PC-3 (cell line): Measurements from ENCODE around the gene TNNT2. TPM values are rescaled to one million over a fixed set of nuclear protein-coding genes. Genes with fewer than 3 reads are reported as not detected.

Experiments used
- ATAC-seq: fragments of 200-7000 bp; cut with Tn5 transposase; 2 replicates; pipeline ENCODE4 v1.9.1; 2020; ENCODE audit warnings: mild to moderate bottlenecking, moderate library complexity
- BruUV-seq: library from RNA; stranded (reverse); fragments of 400-500 nt; replicated peaks from 2 replicates; lab custom pipeline; 2021; lab: Mats Ljungman, UMichigan
- CTCF ChIA-PET: fragments of 300-600 bp; sonication (Branson Sonifier 250); formaldehyde crosslinking; loops from one replicate; lab custom pipeline; 2022; ENCODE audit warnings: antibody characterized with exemption; lab: Charles Lee
- POLR2A ChIA-PET: fragments of 300-600 bp; sonication (Branson Sonifier 250); formaldehyde crosslinking; loops from one replicate; lab custom pipeline; 2022; ENCODE audit warnings: antibody characterized with exemption; ENCODE audit not compliant: unreplicated experiment; lab: Charles Lee
- DNase-seq: peaks from one replicate; pipeline ENCODE4 v3.0.0-alpha.2; 2015
- H2AFZ ChIP-seq: fragments of 300-600 bp; sonication (generic); 2 replicates; pipeline ENCODE4 v1.6.0; 2016; ENCODE audit warnings: antibody characterized with exemption, low read length
- H3F3A ChIP-seq: fragments of 300-600 bp; sonication (generic); one replicate; pipeline ENCODE4 v1.6.0; 2017; ENCODE audit warnings: antibody characterized with exemption, low read length, control low read depth, mild to moderate bottlenecking; ENCODE audit not compliant: unreplicated experiment
- H3K27ac ChIP-seq: fragments of 300-600 bp; sonication (generic); 2 replicates; pipeline ENCODE4 v1.5.1; 2016; ENCODE audit warnings: mild to moderate bottlenecking, low read length
- H3K27me3 ChIP-seq: fragments of 300-600 bp; sonication (generic); 2 replicates; pipeline ENCODE4 v1.6.1; 2016; ENCODE audit warnings: low read length, mixed read lengths
- H3K36me3 ChIP-seq: fragments of 300-600 bp; sonication (generic); 2 replicates; pipeline ENCODE4 v1.6.1; 2016; ENCODE audit warnings: low read depth, mixed run types, low read length, mixed read lengths
- H3K4me1 ChIP-seq: fragments of 300-600 bp; sonication (generic); 2 replicates; pipeline ENCODE4 v1.5.1; 2016; ENCODE audit warnings: low read length; ENCODE audit not compliant: insufficient read depth
- H3K4me2 ChIP-seq: fragments of 300-600 bp; sonication (generic); 2 replicates; pipeline ENCODE4 v1.6.0; 2016; ENCODE audit warnings: low read length
- H3K4me3 ChIP-seq: fragments of 300-600 bp; sonication (generic); 2 replicates; pipeline ENCODE4 v1.5.1; 2016; ENCODE audit warnings: mild to moderate bottlenecking, low read length, mixed read lengths
- H3K79me2 ChIP-seq: fragments of 300-600 bp; sonication (generic); 2 replicates; pipeline ENCODE4 v1.6.1; 2017; ENCODE audit warnings: low read length, mixed read lengths
- H3K9ac ChIP-seq: fragments of 300-600 bp; sonication (generic); 2 replicates; pipeline ENCODE4 v1.6.0; 2016; ENCODE audit warnings: mild to moderate bottlenecking, low read length
- H3K9me2 ChIP-seq: fragments of 300-600 bp; sonication (generic); replicated peaks from 2 replicates; pipeline ENCODE4 v1.6.1; 2016; ENCODE audit warnings: mixed run types, low read length, mixed read lengths
- H3K9me3 ChIP-seq: fragments of 300-600 bp; sonication (generic); 2 replicates; pipeline ENCODE4 v1.6.1; 2016; ENCODE audit warnings: low read length, mixed read lengths
- H4K20me1 ChIP-seq: fragments of 300-600 bp; sonication (generic); 2 replicates; pipeline ENCODE4 v1.6.1; 2016; ENCODE audit warnings: low read length, mixed read lengths
- CTCF ChIP-seq: fragments of 300-600 bp; sonication (generic); conservative IDR thresholded peaks from 2 replicates; pipeline ENCODE4 v1.5.1; 2017; ENCODE audit warnings: antibody characterized with exemption, low read depth, mild to moderate bottlenecking, low read length
- EZH2 ChIP-seq: fragments of 300-600 bp; sonication (generic); IDR thresholded peaks from one replicate; pipeline ENCODE4 v1.6.1; 2017; ENCODE audit warnings: antibody characterized with exemption, mild to moderate bottlenecking, low read length; ENCODE audit not compliant: unreplicated experiment
- EZH2phosphoT487 ChIP-seq: fragments of 300-600 bp; sonication (generic); IDR thresholded peaks from 2 replicates; pipeline ENCODE4 v1.6.1; 2018; ENCODE audit warnings: mild to moderate bottlenecking, antibody characterized with exemption, low read length, borderline replicate concordance
- intact Hi-C: fragments of 100-400 bp; cut with micrococcal nuclease; formaldehyde crosslinking; loops from 2 replicates; pipeline ENCODE4 v1.9.0; 2023
- total RNA-seq: library from RNA; depleted of rRNA; stranded (reverse); fragments of >200 nt; gene quantifications from 2 replicates; pipeline ENCODE4 v1.2.3, GENCODE V29; 2014

The TNNT2 gene
- total RNA-seq, 1 experiment from 2014 or later: 1.1 TPM

- H3K4me2 ChIP-seq: no peak overlapping the region
- no peaks in the 10 kb centered on the region for H3K79me2 ChIP-seq
- H4K20me1 ChIP-seq: no peaks in the 10 kb centered on the region
- no peak overlapping the region for H3K27ac ChIP-seq
- no peak for TF ChIP-seq EZH2
- TF ChIP-seq EZH2phosphoT487: no peak
- TF ChIP-seq CTCF: no peak; the same call in 1 of the 2 replicates
- ATAC-seq (no peak), DNase-seq (no peak)
- BruUV-seq: no TSS peak
- no peaks in the 10 kb centered on the region for H3K9me2 ChIP-seq
- no peaks in the 10 kb centered on the region for H3F3A ChIP-seq
- H3K4me3 ChIP-seq: no peak overlapping the region
- no peaks in the 10 kb centered on the region for H3K36me3 ChIP-seq
- no peak overlapping the region for H2AFZ ChIP-seq
- no peak overlapping the region for H3K9ac ChIP-seq
- ChIA-PET CTCF (no interaction called here), POLR2A (no interaction called here)
- peaks cover 7% of the 10 kb centered on the region; the same call in 1 of the 2 replicates for H3K4me1 ChIP-seq
- no peaks in the 10 kb centered on the region for H3K27me3 ChIP-seq
- intact Hi-C loops: no loop called here
- H3K9me3 ChIP-seq: no peaks in the 10 kb centered on the region
These were observed 23.2 kb downstream of the TNNT2 start for GRCh38 chr1:201354151-201354900.

- Histone ChIP-seq H3K9ac (no peak overlapping the region), H2AFZ (no peak overlapping the region), H3K4me3 (no peak overlapping the region), H4K20me1 (no peaks in the 10 kb centered on the region), H3K27ac (no peak overlapping the region), H3K36me3 (no peaks in the 10 kb centered on the region), H3K9me3 (no peaks in the 10 kb centered on the region), H3K27me3 (no peaks in the 10 kb centered on the region), H3F3A (no peaks in the 10 kb centered on the region), H3K9me2 (no peaks in the 10 kb centered on the region), H3K4me2 (no peak overlapping the region), H3K79me2 (no peaks in the 10 kb centered on the region), H3K4me1 (peaks cover 7% of the 10 kb centered on the region; the same call in 1 of the 2 replicates)
- TF ChIP-seq CTCF: no peak
- TF ChIP-seq EZH2: no peak
- no peak for TF ChIP-seq EZH2phosphoT487
- ChIA-PET CTCF (no interaction called here), POLR2A (no interaction called here)
- ATAC-seq (peak; percentile 21), DNase-seq (no peak)
- BruUV-seq: no TSS peak
- intact Hi-C loops: no loop called here
These were observed 24.1 kb downstream of the TNNT2 start for GRCh38 chr1:201353186-201353940.
